ENCODE data around the gene FAM120A.

Gene FAM120A

GRCh38 chr9:93576258-93577077 is 125.0 kb downstream of the FAM120A start, which contains the start of gene PHF2:
Gene PHF2, plus strand, starts transcription at chr9:93576584. Its CDS starts 190 bp downstream, at chr9:93576774.
- peak in 1 of 3 donors; percentile 28 for DNase-seq (ENCODE audit: low read depth in 3 of 3, low spot score in 1 of 3)

GRCh38 chr9:93577078-93577974 is 125.8 kb downstream of the FAM120A start:
- peak in 1 of 3 donors; percentile 18 for DNase-seq (ENCODE audit: low read depth in 3 of 3, low spot score in 1 of 3)

- DNase-seq (ENCODE audit: low read depth in 3 of 3, low spot score in 1 of 3) = no peak
These were observed 126.6 kb downstream of the FAM120A start for GRCh38 chr9:93577975-93578682.

GRCh38 chr9:93578844-93579243 is 127.4 kb downstream of the FAM120A start:
- no peak for DNase-seq (ENCODE audit: low read depth in 3 of 3, low spot score in 1 of 3)

- DNase-seq (ENCODE audit: low read depth in 3 of 3, low spot score in 1 of 3) = no peak
These were observed 128.4 kb downstream of the FAM120A start for GRCh38 chr9:93579711-93580516.

- DNase-seq (ENCODE audit: low read depth in 3 of 3, low spot score in 1 of 3) = no peak
These were observed 129.3 kb downstream of the FAM120A start for GRCh38 chr9:93580654-93581380.

- DNase-seq (ENCODE audit: low read depth in 3 of 3, low spot score in 1 of 3) = no peak
These were observed 130.6 kb downstream of the FAM120A start for GRCh38 chr9:93582115-93582514.

- DNase-seq (ENCODE audit: low read depth in 3 of 3, low spot score in 1 of 3) = no peak
These were observed 131.1 kb downstream of the FAM120A start for GRCh38 chr9:93582550-93582949.

- DNase-seq (ENCODE audit: low read depth in 3 of 3, low spot score in 1 of 3) = no peak
These were observed 133.8 kb downstream of the FAM120A start for GRCh38 chr9:93585259-93585658.

- no peak for DNase-seq (ENCODE audit: low read depth in 3 of 3, low spot score in 1 of 3)
These were observed 134.2 kb downstream of the FAM120A start for GRCh38 chr9:93585695-93586094.

- no peak for DNase-seq (ENCODE audit: low read depth in 3 of 3, low spot score in 1 of 3)
These were observed 135.0 kb downstream of the FAM120A start for GRCh38 chr9:93586290-93587057.

GRCh38 chr9:93587284-93587650 is 135.8 kb downstream of the FAM120A start:
- DNase-seq (ENCODE audit: low read depth in 3 of 3, low spot score in 1 of 3) = no peak

- no peak for DNase-seq (ENCODE audit: low read depth in 3 of 3, low spot score in 1 of 3)
These were observed 136.3 kb downstream of the FAM120A start for GRCh38 chr9:93587651-93588347.

GRCh38 chr9:93588641-93589609 is 137.4 kb downstream of the FAM120A start:
- DNase-seq (ENCODE audit: low read depth in 3 of 3, low spot score in 1 of 3) = no peak

GRCh38 chr9:93589688-93590087 is 138.2 kb downstream of the FAM120A start:
- no peak for DNase-seq (ENCODE audit: low read depth in 3 of 3, low spot score in 1 of 3)

- no peak for DNase-seq (ENCODE audit: low read depth in 3 of 3, low spot score in 1 of 3)
These were observed 139.2 kb downstream of the FAM120A start for GRCh38 chr9:93590609-93591234.

Measured in stimulated activated CD4-positive, alpha-beta T cell treated with anti-CD3 and anti-CD28 coated beads, TNF-alpha, amount 100 ng/mL, for 1 hour (primary cell).